Bronchial epithelial cell (primary cell): ENCODE measurements around the gene RBP5. TPM values are rescaled to one million over a fixed set of nuclear protein-coding genes. Genes with fewer than 3 reads are reported as not detected.
A peak's percentile ranks its signal among the peaks of the same experiment; 100 is the strongest.

Source experiments
- DNase-seq: peaks from one replicate; pipeline ENCODE4 v3.0.0-alpha.2; 2010; ENCODE audit warnings: low read depth
- FAIRE-seq: peaks from 2 replicates; lab custom pipeline; 2011; peaks lifted over from hg19 to GRCh38; lab: Jason Lieb, UNC
- H3K27me3 ChIP-seq: 2 replicates; pipeline ENCODE4 v1.5.1; 2011; ENCODE audit warnings: low read length; ENCODE audit not compliant: control insufficient read depth, insufficient read depth
- H3K36me3 ChIP-seq: 2 replicates; pipeline ENCODE4 v1.5.1; 2011; ENCODE audit warnings: low read length; ENCODE audit not compliant: control insufficient read depth, insufficient read depth
- H3K4me3 ChIP-seq: 2 replicates; pipeline ENCODE4 v1.5.1; 2011; ENCODE audit warnings: mild to moderate bottlenecking, low read depth, low read length, control low read depth
- total RNA-seq: library from RNA; depleted of rRNA; stranded (reverse); fragments of >200 nt; gene quantifications from 2 replicates; pipeline ENCODE4 v1.2.1, GENCODE V29; 2014
- TF ChIP-seq, protein P1 (sequence below): IDR thresholded peaks from 2 replicates; pipeline ENCODE4 v1.5.1; 2011; ENCODE audit warnings: mild to moderate bottlenecking, moderate library complexity, low read length, control low read depth, inconsistent platforms; ENCODE audit not compliant: insufficient read depth, severe bottlenecking

RBP5 gene
- total RNA-seq, 1 donor from 2014 or later: not detected

DNA sequence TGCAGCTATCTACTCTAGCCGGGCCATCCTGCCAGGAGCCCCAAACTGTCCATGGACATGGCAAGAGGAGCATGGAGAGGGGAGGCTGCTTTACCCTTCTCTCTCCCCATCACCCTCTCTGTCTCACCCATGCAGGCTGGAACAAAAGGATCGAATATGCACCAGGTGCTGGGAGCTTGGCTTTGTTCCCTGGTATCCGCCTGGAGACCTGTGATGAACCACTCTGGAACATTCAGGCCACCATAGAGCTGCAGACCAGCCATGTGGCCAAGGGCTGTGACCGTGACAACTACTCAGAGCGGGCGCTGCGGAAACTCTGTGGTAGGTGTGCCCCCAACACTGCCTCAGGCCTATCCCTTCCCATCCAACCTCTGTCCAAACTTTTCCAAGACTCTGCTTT is 7.4 kb upstream of the RBP5 start:
- TF ChIP-seq, protein P1, sequence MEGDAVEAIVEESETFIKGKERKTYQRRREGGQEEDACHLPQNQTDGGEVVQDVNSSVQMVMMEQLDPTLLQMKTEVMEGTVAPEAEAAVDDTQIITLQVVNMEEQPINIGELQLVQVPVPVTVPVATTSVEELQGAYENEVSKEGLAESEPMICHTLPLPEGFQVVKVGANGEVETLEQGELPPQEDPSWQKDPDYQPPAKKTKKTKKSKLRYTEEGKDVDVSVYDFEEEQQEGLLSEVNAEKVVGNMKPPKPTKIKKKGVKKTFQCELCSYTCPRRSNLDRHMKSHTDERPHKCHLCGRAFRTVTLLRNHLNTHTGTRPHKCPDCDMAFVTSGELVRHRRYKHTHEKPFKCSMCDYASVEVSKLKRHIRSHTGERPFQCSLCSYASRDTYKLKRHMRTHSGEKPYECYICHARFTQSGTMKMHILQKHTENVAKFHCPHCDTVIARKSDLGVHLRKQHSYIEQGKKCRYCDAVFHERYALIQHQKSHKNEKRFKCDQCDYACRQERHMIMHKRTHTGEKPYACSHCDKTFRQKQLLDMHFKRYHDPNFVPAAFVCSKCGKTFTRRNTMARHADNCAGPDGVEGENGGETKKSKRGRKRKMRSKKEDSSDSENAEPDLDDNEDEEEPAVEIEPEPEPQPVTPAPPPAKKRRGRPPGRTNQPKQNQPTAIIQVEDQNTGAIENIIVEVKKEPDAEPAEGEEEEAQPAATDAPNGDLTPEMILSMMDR: no peak
- DNase-seq: no peak
- peak; percentile 80 for FAIRE-seq
- Histone ChIP-seq H3K27me3 (no peaks in the 10 kb centered on the region), H3K4me3 (no peak overlapping the region), H3K36me3 (peaks cover 18% of the 10 kb centered on the region)

DNA sequence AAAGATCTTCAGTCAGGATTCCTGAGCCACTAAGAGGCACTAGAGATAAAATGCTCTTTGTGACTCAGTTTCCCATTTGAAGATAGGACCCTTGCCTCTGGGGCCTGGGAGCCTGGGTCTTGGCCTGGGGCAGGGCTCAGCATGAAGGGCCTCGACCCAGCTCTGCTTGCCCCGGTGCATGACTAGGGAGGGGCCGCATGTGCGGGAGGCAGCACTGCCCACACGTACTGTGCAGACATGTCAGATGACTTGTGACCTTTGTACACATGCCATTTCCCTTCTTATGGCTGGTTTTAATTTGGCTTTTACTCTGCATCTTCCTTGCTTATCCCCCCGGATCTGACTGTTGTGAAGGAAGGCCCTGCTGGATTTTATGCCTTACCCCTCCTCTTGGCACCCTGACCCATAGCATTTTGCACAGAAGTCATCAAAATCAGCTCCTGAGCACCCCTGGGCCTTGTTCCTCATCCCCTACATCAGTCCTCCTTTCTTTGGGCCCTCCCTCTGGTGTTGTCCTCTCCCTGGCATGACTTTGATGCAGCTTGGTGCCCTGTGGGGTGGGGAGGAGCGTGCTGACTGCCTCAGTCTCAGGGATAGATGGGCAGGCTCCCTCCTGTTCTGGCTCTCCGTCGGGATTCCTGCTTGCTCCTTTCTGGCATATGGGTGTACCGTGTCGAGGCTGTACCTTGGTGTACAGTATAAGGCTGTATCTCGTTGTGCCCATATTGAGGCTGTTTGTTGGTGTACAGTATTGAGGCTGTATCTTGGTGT is 5.9 kb upstream of the RBP5 start:
- no peak for DNase-seq
- peak; percentile 83 for FAIRE-seq
- Histone ChIP-seq H3K36me3 (peaks cover 16% of the 10 kb centered on the region), H3K4me3 (no peak overlapping the region), H3K27me3 (no peaks in the 10 kb centered on the region)
- TF ChIP-seq, protein P1: no peak

GRCh38 chr12:7131502-7131866 is 2.8 kb upstream of the RBP5 start:
- DNase-seq: no peak
- FAIRE-seq: no peak
- peaks cover 9% of the 10 kb centered on the region for H3K36me3 ChIP-seq
- H3K4me3 ChIP-seq: no peak overlapping the region
- TF ChIP-seq, protein P1: no peak
- H3K27me3 ChIP-seq: no peaks in the 10 kb centered on the region

DNA sequence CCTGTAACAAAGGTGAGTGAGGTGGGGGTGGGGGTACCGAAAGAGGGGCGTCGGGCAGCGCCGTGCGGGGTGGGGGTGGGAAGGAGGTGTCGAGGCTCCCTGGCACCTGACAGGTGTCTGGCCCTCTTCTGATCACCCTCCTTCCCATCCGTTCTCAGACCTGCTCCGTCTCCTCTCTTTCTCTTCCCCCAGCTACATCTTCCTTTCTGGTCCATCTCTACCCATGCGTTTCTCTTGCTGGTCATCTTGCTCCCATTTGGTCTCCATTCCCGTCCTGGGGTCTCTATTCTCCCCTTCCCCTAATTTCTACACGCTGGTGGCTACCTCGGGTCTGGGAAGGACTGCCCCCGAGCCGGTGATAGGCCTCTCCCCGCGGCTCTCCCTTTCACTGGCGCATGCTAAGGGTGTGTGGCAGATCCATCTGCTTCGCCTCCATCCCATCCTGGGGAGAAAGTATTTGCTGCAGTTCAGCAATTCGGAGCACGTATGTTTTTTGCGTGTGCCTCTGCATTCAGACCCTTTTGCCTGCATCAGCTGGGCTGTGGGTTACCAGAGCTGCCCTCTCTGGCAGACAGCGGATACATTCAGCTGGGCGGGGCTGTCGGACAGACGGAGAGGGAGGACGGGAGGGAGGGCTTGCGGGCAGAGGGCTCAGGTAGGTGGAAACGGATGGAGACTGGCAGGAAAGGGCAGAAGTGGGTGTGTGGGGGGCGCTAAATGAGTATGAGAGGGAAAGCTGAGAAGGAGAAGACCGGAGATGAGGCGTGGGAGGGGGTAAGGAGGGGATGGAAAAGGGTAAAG is 2.2 kb upstream of the RBP5 start:
- no peak for FAIRE-seq
- TF ChIP-seq, protein P1: no peak
- Histone ChIP-seq H3K4me3 (peak overlapping the region; percentile 65), H3K27me3 (no peaks in the 10 kb centered on the region), H3K36me3 (peaks cover 5% of the 10 kb centered on the region)
- peak; percentile 43 for DNase-seq

- DNase-seq: peak; percentile 53
- H3K27me3 ChIP-seq: no peaks in the 10 kb centered on the region
- no peak for FAIRE-seq
- TF ChIP-seq, protein P1: no peak
- peak within 1 kb of the TSS; percentile 65 for H3K4me3 ChIP-seq
- H3K36me3 ChIP-seq: peaks cover 3% of the 10 kb centered on the region
Measured at GRCh38 chr12:7129872-7130691, 1.4 kb upstream of the RBP5 start, which contains the start of gene CLSTN3. Gene CLSTN3 (plus strand): TSS chr12:7130371. CDS start chr12:7130649, 278 bp downstream.
